Measurements from ENCODE around the gene CNTNAP2.

The CNTNAP2 gene

GRCh38 chr7:146922782-146923181, 806.2 kb downstream of the CNTNAP2 start:
- no peak for DNase-seq

- DNase-seq, result no peak
These were observed 810.2 kb downstream of the CNTNAP2 start for GRCh38 chr7:146926841-146927240.

GRCh38 chr7:146937836-146938235, 821.2 kb downstream of the CNTNAP2 start:
- no peak for DNase-seq

- DNase-seq, result no peak
These were observed 826.9 kb downstream of the CNTNAP2 start for GRCh38 chr7:146943483-146943882.

- DNase-seq, result no peak
These were observed 832.1 kb downstream of the CNTNAP2 start for GRCh38 chr7:146948703-146949102.

GRCh38 chr7:146956321-146956720, 839.7 kb downstream of the CNTNAP2 start:
- DNase-seq, result no peak

GRCh38 chr7:146956853-146957252, 840.3 kb downstream of the CNTNAP2 start:
- no peak for DNase-seq

GRCh38 chr7:146960773-146961391, 844.3 kb downstream of the CNTNAP2 start:
- no peak for DNase-seq

- DNase-seq, result no peak
These were observed 845.0 kb downstream of the CNTNAP2 start for GRCh38 chr7:146961617-146962016.

GRCh38 chr7:146966274-146966673, 849.7 kb downstream of the CNTNAP2 start:
- no peak for DNase-seq

GRCh38 chr7:146982482-146982881, 865.9 kb downstream of the CNTNAP2 start:
- DNase-seq, result no peak

- no peak for DNase-seq
These were observed 875.0 kb downstream of the CNTNAP2 start for GRCh38 chr7:146991596-146991995.

GRCh38 chr7:146993764-146994163, 877.2 kb downstream of the CNTNAP2 start:
- no peak for DNase-seq

- no peak for DNase-seq
These were observed 891.9 kb downstream of the CNTNAP2 start for GRCh38 chr7:147008530-147008929.

- DNase-seq, result no peak
These were observed 896.1 kb downstream of the CNTNAP2 start for GRCh38 chr7:147012666-147013065.

GRCh38 chr7:147013825-147014224, 897.2 kb downstream of the CNTNAP2 start:
- no peak for DNase-seq

GRCh38 chr7:147014286-147014955, 897.8 kb downstream of the CNTNAP2 start:
- DNase-seq, result no peak

GRCh38 chr7:147015999-147016398, 899.4 kb downstream of the CNTNAP2 start:
- DNase-seq, result no peak

GRCh38 chr7:147022056-147022455, 905.5 kb downstream of the CNTNAP2 start:
- no peak for DNase-seq

- DNase-seq, result no peak
These were observed 906.8 kb downstream of the CNTNAP2 start for GRCh38 chr7:147023440-147023839.

- DNase-seq, result no peak
These were observed 913.4 kb downstream of the CNTNAP2 start for GRCh38 chr7:147029953-147030352.

- DNase-seq, result no peak
These were observed 917.0 kb downstream of the CNTNAP2 start for GRCh38 chr7:147033641-147034040.

- DNase-seq, result no peak
These were observed 924.8 kb downstream of the CNTNAP2 start for GRCh38 chr7:147041438-147041837.

GRCh38 chr7:147044941-147045340, 928.3 kb downstream of the CNTNAP2 start:
- DNase-seq, result no peak

GRCh38 chr7:147047696-147048095, 931.1 kb downstream of the CNTNAP2 start:
- DNase-seq, result no peak

Data from right forelimb (tissue), 1 donor.